HCT116 (cell line): ENCODE measurements around the gene VPS11. TPM values are rescaled to one million over a fixed set of nuclear protein-coding genes. Genes with fewer than 3 reads are reported as not detected.
A peak's percentile ranks its signal among the peaks of the same experiment; 100 is the strongest.

Experiments
- ATAC-seq: fragments of 200-7000 bp; cut with Tn5 transposase; 2 replicates; pipeline ENCODE4 v1.9.1; 2020; ENCODE audit warnings: mild to moderate bottlenecking, moderate library complexity
- BruUV-seq: library from RNA; stranded (reverse); fragments of 400-500 nt; replicated peaks from 2 replicates; lab custom pipeline; 2021; lab: Mats Ljungman, UMichigan
- CTCF ChIA-PET: fragments of 300-600 bp; sonication (Branson Sonifier 250); formaldehyde crosslinking; loops from one replicate; lab custom pipeline; 2021; ENCODE audit warnings: antibody characterized with exemption; lab: Charles Lee
- POLR2A ChIA-PET: fragments of 300-600, 350-600 bp; sonication (Branson Sonifier 250); formaldehyde crosslinking; loops from one replicate; lab custom pipeline; 2021; ENCODE audit warnings: antibody characterized with exemption; lab: Charles Lee
- RAD21 ChIA-PET, 2 experiments: fragments of 300-600 bp; sonication (Branson Sonifier 250); formaldehyde crosslinking; loops; one replicate each; lab custom pipeline; 2023; ENCODE audit warnings: low total read pairs in 2 of 2; ENCODE audit not compliant: uncharacterized antibody in 2 of 2, unreplicated experiment in 2 of 2, low non-redundant PET in 1 of 2; lab: Charles Lee
- DNase-seq: peaks from one replicate; pipeline ENCODE4 v3.0.0-alpha.2; 2010; ENCODE audit warnings: low read depth, low spot score
- H2AFZ ChIP-seq: fragments of 200-600 bp; shearing (Covaris generic), sonication (generic); 2 replicates; pipeline ENCODE4 v1.6.1; 2017; ENCODE audit warnings: low read depth, mixed run types, mixed read lengths, antibody characterized with exemption, low read length; ENCODE audit not compliant: poor library complexity, severe bottlenecking
- H3K27ac ChIP-seq: 2 replicates; pipeline ENCODE4 v1.5.1; 2012; ENCODE audit warnings: low read depth, low read length
- H3K27me3 ChIP-seq: fragments of 200-600 bp; sonication (generic); 2 replicates; pipeline ENCODE4 v1.6.1; 2016; ENCODE audit warnings: mixed run types, low read length, mixed read lengths; ENCODE audit not compliant: insufficient read depth
- H3K36me3 ChIP-seq, 2 experiments: fragments of 200-500 bp in 1 of 2; fragments of 200-600 bp in 1 of 2; sonication (Bioruptor generic) in 1 of 2; sonication (generic) in 1 of 2; 2 replicates each; pipeline versions ENCODE4 v1.5.1 to v1.6.1; 2014 to 2016; ENCODE audit warnings: low read length in 2 of 2, inconsistent platforms in 1 of 2, mixed read lengths in 1 of 2, mixed run types in 1 of 2; ENCODE audit not compliant: insufficient read depth in 2 of 2, control insufficient read depth in 1 of 2
- H3K4me1 ChIP-seq, 2 experiments: fragments of 200-600 bp in 1 of 2; sonication (generic) in 1 of 2; 2 replicates each; pipeline versions ENCODE4 v1.5.1 to v1.6.1; 2012 to 2017; ENCODE audit warnings: low read length in 2 of 2, inconsistent platforms in 1 of 2, mild to moderate bottlenecking in 1 of 2, mixed read lengths in 1 of 2, mixed run types in 1 of 2, moderate library complexity in 1 of 2; ENCODE audit not compliant: insufficient read depth in 2 of 2, control insufficient read depth in 1 of 2
- H3K4me2 ChIP-seq: fragments of 200-600 bp; sonication (generic); 2 replicates; pipeline ENCODE4 v1.6.1; 2017; ENCODE audit warnings: mixed run types, low read length, mixed read lengths
- H3K4me3 ChIP-seq, 2 experiments: fragments of 200-600 bp in 1 of 2; sonication (generic) in 1 of 2; replicated peaks in 1 of 2; 2 replicates each; pipeline ENCODE4 v1.5.1; 2011 to 2016; ENCODE audit warnings: low read length in 2 of 2, control low read depth in 1 of 2, low read depth in 1 of 2, mild to moderate bottlenecking in 1 of 2, mixed read lengths in 1 of 2, mixed run types in 1 of 2
- H3K79me2 ChIP-seq: fragments of 200-600 bp; sonication (generic); 2 replicates; pipeline ENCODE4 v1.6.1; 2017; ENCODE audit warnings: mild to moderate bottlenecking, mixed run types, low read length, moderate library complexity, mixed read lengths; ENCODE audit not compliant: insufficient read depth
- H3K9ac ChIP-seq: fragments of 200-600 bp; sonication (generic); 2 replicates; pipeline ENCODE4 v1.6.1; 2016; ENCODE audit warnings: low read length, mixed read lengths
- H3K9me2 ChIP-seq: fragments of 200-600 bp; sonication (generic), shearing (Covaris generic); 2 replicates; pipeline ENCODE4 v1.6.1; 2017; ENCODE audit warnings: mixed run types, mild to moderate bottlenecking, moderate library complexity; ENCODE audit not compliant: insufficient read depth
- H3K9me3 ChIP-seq, 2 experiments: fragments of 200-500 bp in 1 of 2; fragments of 200-600 bp in 1 of 2; sonication (Bioruptor generic) in 1 of 2; sonication (generic) in 1 of 2; 2 replicates each; pipeline ENCODE4 v1.6.1; 2014 to 2017; ENCODE audit warnings: low read length in 2 of 2, mixed read lengths in 2 of 2, inconsistent platforms in 1 of 2, low read depth in 1 of 2, mild to moderate bottlenecking in 1 of 2, mixed run types in 1 of 2, moderate library complexity in 1 of 2; ENCODE audit not compliant: control insufficient read depth in 1 of 2, insufficient read depth in 1 of 2
- H4K20me1 ChIP-seq: fragments of 200-600 bp; sonication (generic), shearing (Covaris generic); 2 replicates; pipeline ENCODE4 v1.6.1; 2017; ENCODE audit warnings: mixed run types, mild to moderate bottlenecking, moderate library complexity; ENCODE audit not compliant: insufficient read depth
- EGR1 ChIP-seq: IDR thresholded peaks from 2 replicates; pipeline ENCODE4 v1.6.1; 2012; ENCODE audit warnings: low read depth
- ELF1 ChIP-seq: IDR thresholded peaks from 2 replicates; pipeline ENCODE4 v1.6.1; 2012; ENCODE audit warnings: low read depth, borderline replicate concordance
- EZH2 ChIP-seq: fragments of 200-600 bp; sonication (generic); IDR thresholded peaks from 2 replicates; pipeline ENCODE4 v1.6.1; 2017; ENCODE audit warnings: antibody characterized with exemption, mixed run types
- EZH2phosphoT487 ChIP-seq: fragments of 200-600 bp; IDR thresholded peaks from 2 replicates; pipeline ENCODE4 v1.6.1; 2018; ENCODE audit warnings: antibody characterized with exemption, borderline replicate concordance
- JUND ChIP-seq: IDR thresholded peaks from 2 replicates; pipeline ENCODE4 v1.6.1; 2012
- MAX ChIP-seq: IDR thresholded peaks from 2 replicates; pipeline ENCODE4 v1.6.1; 2012
- POLR2A ChIP-seq: IDR thresholded peaks from 2 replicates; pipeline ENCODE4 v1.7.0; 2011; ENCODE audit warnings: borderline replicate concordance; ENCODE audit not compliant: insufficient read depth, insufficient read length; ENCODE audit errors: extremely low read depth
- POLR2AphosphoS5 ChIP-seq: IDR thresholded peaks from 2 replicates; pipeline ENCODE4 v1.6.1; 2011; ENCODE audit warnings: mild to moderate bottlenecking, low read depth, low read length, moderate library complexity
- RAD21 ChIP-seq: IDR thresholded peaks from 2 replicates; pipeline ENCODE4 v1.6.1; 2012; ENCODE audit warnings: low read depth, mild to moderate bottlenecking
- REST ChIP-seq: IDR thresholded peaks from 2 replicates; pipeline ENCODE4 v1.6.1; 2012; ENCODE audit warnings: low read depth
- SIN3A ChIP-seq: IDR thresholded peaks from 2 replicates; pipeline ENCODE4 v1.6.1; 2012; ENCODE audit warnings: low read depth
- SRF ChIP-seq: IDR thresholded peaks from 2 replicates; pipeline ENCODE4 v1.6.1; 2012; ENCODE audit warnings: low read depth
- TCF7L2 ChIP-seq: IDR thresholded peaks from 2 replicates; pipeline ENCODE4 v1.7.0; 2011; ENCODE audit warnings: borderline replicate concordance, inconsistent platforms; ENCODE audit not compliant: insufficient read depth, insufficient read length; ENCODE audit errors: extremely low read depth
- YY1 ChIP-seq: IDR thresholded peaks from 2 replicates; pipeline ENCODE4 v1.6.1; 2011; ENCODE audit warnings: low read length, low read depth, moderate library complexity, mild to moderate bottlenecking; ENCODE audit not compliant: insufficient replicate concordance; ENCODE audit errors: extremely low read depth
- ZBTB33 ChIP-seq: IDR thresholded peaks from 2 replicates; pipeline ENCODE4 v1.6.1; 2011; ENCODE audit warnings: mild to moderate bottlenecking, low read length, moderate library complexity; ENCODE audit not compliant: insufficient replicate concordance; ENCODE audit errors: extremely low read depth
- ZFX ChIP-seq: fragments of 450-650 bp; IDR thresholded peaks from 2 replicates; pipeline ENCODE4 v1.6.1; 2017
- ZNF274 ChIP-seq: fragments of 200-500 bp; sonication (Bioruptor generic); IDR thresholded peaks from 2 replicates; pipeline ENCODE4 v1.6.1; 2014; ENCODE audit warnings: mild to moderate bottlenecking, low read depth, low read length, inconsistent platforms
- intact Hi-C: fragments of 100-400 bp; cut with micrococcal nuclease; formaldehyde crosslinking; loops from 2 replicates; pipeline ENCODE4 v1.10.0; 2022
- total RNA-seq: library from RNA; stranded (reverse); gene quantifications from one replicate; pipeline ENCODE4 v1.2.1, GENCODE V29; 2021; ENCODE audit not compliant: unreplicated experiment

Gene VPS11
- total RNA-seq, 1 experiment from 2014 or later: 20.4 TPM

GRCh38 chr11:119029340-119030028, 38.1 kb upstream of the VPS11 start:
- POLR2A ChIA-PET: no interaction called here
- Histone ChIP-seq H3K4me2 (peak overlapping the region; percentile 99), H3K4me1 (peaks cover 5 to 38% of the 10 kb centered on the region in 2 experiments; a peak in 3 of 4 replicates), H2AFZ (no peak overlapping the region), H3K27me3 (no peaks in the 10 kb centered on the region), H3K9me3 (no peaks in the 10 kb centered on the region)
- CTCF ChIA-PET: no interaction called here
- DNase-seq: no peak
- no peak for ATAC-seq
- TF ChIP-seq ZFX: no peak
- TF ChIP-seq ELF1: no peak
- TF ChIP-seq REST: no peak
- no peak for TF ChIP-seq TCF7L2
- no peak for TF ChIP-seq SIN3A
- TF ChIP-seq MAX: no peak
- TF ChIP-seq EZH2: no peak
- TF ChIP-seq POLR2A: no peak
- TF ChIP-seq YY1: no peak
- TF ChIP-seq RAD21: no peak
- TF ChIP-seq POLR2AphosphoS5: no peak
- TF ChIP-seq SRF: no peak
- TF ChIP-seq JUND: no peak
- no peak for TF ChIP-seq EGR1
- TF ChIP-seq ZBTB33: no peak
- no peak for TF ChIP-seq EZH2phosphoT487
- no peak for TF ChIP-seq ZNF274
- TF ChIP-seq, all 23 proteins: peak for 0
- intact Hi-C loops: no loop called here
- H3K27ac ChIP-seq: peak overlapping the region; percentile 89
- TSS peak; percentile 67 for BruUV-seq
- H4K20me1 ChIP-seq: no peaks in the 10 kb centered on the region
- no peaks in the 10 kb centered on the region for H3K9me2 ChIP-seq
- peak overlapping the region; percentile 86 to 91 for H3K4me3 ChIP-seq
- peak overlapping the region; percentile 97 for H3K9ac ChIP-seq
- RAD21 ChIA-PET: no interaction called here
- peaks cover 13 to 19% of the 10 kb centered on the region in 2 experiments; a peak in 2 of 4 replicates for H3K36me3 ChIP-seq
- H3K79me2 ChIP-seq: peaks cover 26% of the 10 kb centered on the region
